Neural cell (in vitro differentiated cells): ENCODE results near the gene GGT1.

Experiments used
- EP300 ChIP-seq: fragments of 450-650 bp; conservative IDR thresholded peaks from 2 replicates; pipeline ENCODE4 v1.6.1; 2014; ENCODE audit warnings: antibody characterized with exemption, mild to moderate bottlenecking, moderate library complexity; ENCODE audit not compliant: poor library complexity, severe bottlenecking
- EZH2 ChIP-seq: fragments of 200-600, 300-800 bp; shearing (Covaris generic), sonication (generic); IDR thresholded peaks from 2 replicates; pipeline ENCODE4 v1.6.1; 2014; ENCODE audit warnings: antibody characterized with exemption, low read length, borderline replicate concordance, mild to moderate bottlenecking; ENCODE audit not compliant: insufficient read depth, poor library complexity, severe bottlenecking
- MXI1 ChIP-seq: fragments of 450-650 bp; conservative IDR thresholded peaks from 2 replicates; pipeline ENCODE4 v1.6.1; 2014; ENCODE audit warnings: antibody characterized with exemption, mild to moderate bottlenecking; ENCODE audit not compliant: poor library complexity, severe bottlenecking
- POLR2AphosphoS5 ChIP-seq: IDR thresholded peaks from 2 replicates; pipeline ENCODE4 v1.6.1; 2012
- RAD21 ChIP-seq: fragments of 450-650 bp; conservative IDR thresholded peaks from 2 replicates; pipeline ENCODE4 v1.6.1; 2014; ENCODE audit warnings: antibody characterized with exemption, mild to moderate bottlenecking, moderate library complexity
- TAF1 ChIP-seq: IDR thresholded peaks from 2 replicates; pipeline ENCODE4 v1.6.1; 2012; ENCODE audit warnings: low read depth
- TF ChIP-seq, protein P1 (sequence below): fragments of 450-650 bp; IDR thresholded peaks from 2 replicates; pipeline ENCODE4 v1.5.1; 2014; ENCODE audit warnings: antibody characterized with exemption, mild to moderate bottlenecking, moderate library complexity; ENCODE audit not compliant: poor library complexity, severe bottlenecking
- TF ChIP-seq, protein P2 (sequence below): IDR thresholded peaks from 2 replicates; pipeline ENCODE4 v1.6.1; 2012; ENCODE audit warnings: borderline replicate concordance

DNA sequence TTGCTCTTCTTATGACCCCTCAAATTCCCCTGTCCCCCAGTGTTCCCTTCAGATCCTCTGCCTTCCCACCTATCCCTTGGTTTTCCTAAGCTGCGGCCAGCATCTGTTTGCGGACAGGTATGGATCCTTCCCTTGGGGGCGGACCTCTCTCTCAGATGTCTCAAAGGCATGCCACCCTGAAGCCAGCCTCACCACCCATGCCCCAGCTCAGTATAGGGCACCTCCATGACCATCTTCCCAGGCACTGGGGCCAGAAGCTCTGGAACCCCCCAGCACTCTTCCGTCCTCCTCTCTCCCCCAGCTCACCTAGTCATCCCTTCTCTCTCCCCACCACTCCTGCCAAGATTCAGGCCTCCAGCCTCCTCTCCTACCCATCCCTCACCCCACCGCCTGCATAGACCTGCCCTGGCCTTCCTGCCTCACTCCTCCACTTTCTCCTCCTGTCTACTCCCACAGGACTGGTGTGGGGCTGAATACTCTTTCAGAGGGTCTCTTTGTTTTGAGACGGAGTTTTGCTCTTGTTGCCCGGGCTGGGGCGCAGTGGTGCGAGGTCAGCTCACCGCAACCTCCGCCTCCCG lies 12.3 kb upstream of the GGT1 start:
- TF ChIP-seq, protein P1, sequence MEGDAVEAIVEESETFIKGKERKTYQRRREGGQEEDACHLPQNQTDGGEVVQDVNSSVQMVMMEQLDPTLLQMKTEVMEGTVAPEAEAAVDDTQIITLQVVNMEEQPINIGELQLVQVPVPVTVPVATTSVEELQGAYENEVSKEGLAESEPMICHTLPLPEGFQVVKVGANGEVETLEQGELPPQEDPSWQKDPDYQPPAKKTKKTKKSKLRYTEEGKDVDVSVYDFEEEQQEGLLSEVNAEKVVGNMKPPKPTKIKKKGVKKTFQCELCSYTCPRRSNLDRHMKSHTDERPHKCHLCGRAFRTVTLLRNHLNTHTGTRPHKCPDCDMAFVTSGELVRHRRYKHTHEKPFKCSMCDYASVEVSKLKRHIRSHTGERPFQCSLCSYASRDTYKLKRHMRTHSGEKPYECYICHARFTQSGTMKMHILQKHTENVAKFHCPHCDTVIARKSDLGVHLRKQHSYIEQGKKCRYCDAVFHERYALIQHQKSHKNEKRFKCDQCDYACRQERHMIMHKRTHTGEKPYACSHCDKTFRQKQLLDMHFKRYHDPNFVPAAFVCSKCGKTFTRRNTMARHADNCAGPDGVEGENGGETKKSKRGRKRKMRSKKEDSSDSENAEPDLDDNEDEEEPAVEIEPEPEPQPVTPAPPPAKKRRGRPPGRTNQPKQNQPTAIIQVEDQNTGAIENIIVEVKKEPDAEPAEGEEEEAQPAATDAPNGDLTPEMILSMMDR: no peak
- TF ChIP-seq TAF1: no peak
- no peak for TF ChIP-seq EP300
- TF ChIP-seq EZH2: no peak
- TF ChIP-seq, protein P2, sequence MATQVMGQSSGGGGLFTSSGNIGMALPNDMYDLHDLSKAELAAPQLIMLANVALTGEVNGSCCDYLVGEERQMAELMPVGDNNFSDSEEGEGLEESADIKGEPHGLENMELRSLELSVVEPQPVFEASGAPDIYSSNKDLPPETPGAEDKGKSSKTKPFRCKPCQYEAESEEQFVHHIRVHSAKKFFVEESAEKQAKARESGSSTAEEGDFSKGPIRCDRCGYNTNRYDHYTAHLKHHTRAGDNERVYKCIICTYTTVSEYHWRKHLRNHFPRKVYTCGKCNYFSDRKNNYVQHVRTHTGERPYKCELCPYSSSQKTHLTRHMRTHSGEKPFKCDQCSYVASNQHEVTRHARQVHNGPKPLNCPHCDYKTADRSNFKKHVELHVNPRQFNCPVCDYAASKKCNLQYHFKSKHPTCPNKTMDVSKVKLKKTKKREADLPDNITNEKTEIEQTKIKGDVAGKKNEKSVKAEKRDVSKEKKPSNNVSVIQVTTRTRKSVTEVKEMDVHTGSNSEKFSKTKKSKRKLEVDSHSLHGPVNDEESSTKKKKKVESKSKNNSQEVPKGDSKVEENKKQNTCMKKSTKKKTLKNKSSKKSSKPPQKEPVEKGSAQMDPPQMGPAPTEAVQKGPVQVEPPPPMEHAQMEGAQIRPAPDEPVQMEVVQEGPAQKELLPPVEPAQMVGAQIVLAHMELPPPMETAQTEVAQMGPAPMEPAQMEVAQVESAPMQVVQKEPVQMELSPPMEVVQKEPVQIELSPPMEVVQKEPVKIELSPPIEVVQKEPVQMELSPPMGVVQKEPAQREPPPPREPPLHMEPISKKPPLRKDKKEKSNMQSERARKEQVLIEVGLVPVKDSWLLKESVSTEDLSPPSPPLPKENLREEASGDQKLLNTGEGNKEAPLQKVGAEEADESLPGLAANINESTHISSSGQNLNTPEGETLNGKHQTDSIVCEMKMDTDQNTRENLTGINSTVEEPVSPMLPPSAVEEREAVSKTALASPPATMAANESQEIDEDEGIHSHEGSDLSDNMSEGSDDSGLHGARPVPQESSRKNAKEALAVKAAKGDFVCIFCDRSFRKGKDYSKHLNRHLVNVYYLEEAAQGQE: no peak
- no peak for TF ChIP-seq POLR2AphosphoS5
- TF ChIP-seq MXI1: no peak
- TF ChIP-seq RAD21: no peak
